Activated T-helper 1 cell treated with anti-CD3 and anti-CD28 coated beads, Interleukin-12 subunit alpha, Interleukin-12 subunit beta, Interleukin-2, Interleukin-4 antibody, amounts not matched to agents 30 ng/mL and 10 ng/mL and 1 ng/mL, durations not matched to agents 14 hours and 24 hours and 36 hours (primary cell): ENCODE measurements around the gene SLC5A2. TPM values are rescaled to one million over a fixed set of nuclear protein-coding genes. Genes with fewer than 3 reads are reported as not detected.
"Not testable (repeated sequence)": the region's sequence is repeated elsewhere in the genome, so short reads cannot be mapped to it uniquely, and the experiment has no call there.

ENCODE experiments used
- DNase-seq: peaks from one replicate; pipeline ENCODE4 v3.0.0; 2021; ENCODE audit warnings: low spot score
- H3K27ac Mint-ChIP-seq: one replicate; pipeline ENCODE4 v1.8.0; 2021; ENCODE audit warnings: mild to moderate bottlenecking, mixed read lengths
- H3K27me3 Mint-ChIP-seq: one replicate; pipeline ENCODE4 v1.8.0; 2022; ENCODE audit warnings: mild to moderate bottlenecking, moderate library complexity, mixed read lengths; ENCODE audit not compliant: insufficient read depth
- H3K36me3 Mint-ChIP-seq: one replicate; pipeline ENCODE4 v1.8.0; 2021; ENCODE audit warnings: low read depth, mixed read lengths
- H3K4me1 Mint-ChIP-seq: one replicate; pipeline ENCODE4 v1.8.0; 2021; ENCODE audit warnings: low read depth, mixed read lengths
- H3K4me3 Mint-ChIP-seq: one replicate; pipeline ENCODE4 v1.8.0; 2021; ENCODE audit warnings: mild to moderate bottlenecking, moderate library complexity, mixed read lengths
- H3K9me3 Mint-ChIP-seq: one replicate; pipeline ENCODE4 v1.8.0; 2021; ENCODE audit warnings: mixed read lengths
- intact Hi-C: fragments of 100-400 bp; cut with micrococcal nuclease; formaldehyde crosslinking; loops from one replicate; pipeline ENCODE4 v1.15.1; 2024
- total RNA-seq: library from RNA; stranded (reverse); gene quantifications from 2 replicates; pipeline ENCODE4 v1.2.3, GENCODE V29; 2022

The SLC5A2 gene
- total RNA-seq, 1 donor from 2014 or later: not detected

- intact Hi-C loops: loop anchor here (10.0 kb wide), 1 partner anchor 62 kb away; the partner anchor contains the start of gene TGFB1I1
- no peak for DNase-seq
- peaks cover 18% of the 10 kb centered on the region for H3K9me3 Mint-ChIP-seq
- H3K27me3 Mint-ChIP-seq: peaks cover 20% of the 10 kb centered on the region
- H3K4me3 Mint-ChIP-seq: no peak overlapping the region
- no peaks in the 10 kb centered on the region for H3K4me1 Mint-ChIP-seq
- no peak overlapping the region for H3K27ac Mint-ChIP-seq
- H3K36me3 Mint-ChIP-seq: no peaks in the 10 kb centered on the region
Observed at GRCh38 chr16:31536804-31537361, 54.0 kb downstream of the SLC5A2 start.

- Mint-ChIP-seq H3K4me1 (no peaks in the 10 kb centered on the region), H3K9me3 (peaks cover 23% of the 10 kb centered on the region), H3K27ac (no peak overlapping the region), H3K4me3 (no peak overlapping the region), H3K27me3 (peaks cover 20% of the 10 kb centered on the region), H3K36me3 (no peaks in the 10 kb centered on the region)
- DNase-seq: no peak
- intact Hi-C loops: loop anchor here (10.0 kb wide), 1 partner anchor 63 kb away; the partner anchor contains the start of gene TGFB1I1
Observed at GRCh38 chr16:31537362-31538242, 54.7 kb downstream of the SLC5A2 start.

GRCh38 chr16:31538243-31538598 lies 55.3 kb downstream of the SLC5A2 start:
- intact Hi-C loops: loop anchor here (10.0 kb wide), 1 partner anchor 63 kb away; the partner anchor contains the start of gene TGFB1I1
- not testable (repeated sequence) for DNase-seq, H3K27ac Mint-ChIP-seq

GRCh38 chr16:31539762-31540161 lies 56.8 kb downstream of the SLC5A2 start:
- H3K4me3 Mint-ChIP-seq, H3K36me3 Mint-ChIP-seq, DNase-seq, H3K4me1 Mint-ChIP-seq, H3K27ac Mint-ChIP-seq: not testable (repeated sequence)
- intact Hi-C loops: loop anchor here (10.0 kb wide), 1 partner anchor 65 kb away; the partner anchor contains the start of gene TGFB1I1
- Mint-ChIP-seq H3K9me3 (peaks cover 23% of the 10 kb centered on the region), H3K27me3 (peaks cover 23% of the 10 kb centered on the region)

More at GRCh38 chr16:31538243-31538598, 55.3 kb downstream of the SLC5A2 start:
- H3K9me3 Mint-ChIP-seq: peaks cover 23% of the 10 kb centered on the region
- not testable (repeated sequence) for H3K4me1 Mint-ChIP-seq, H3K36me3 Mint-ChIP-seq, H3K4me3 Mint-ChIP-seq
- H3K27me3 Mint-ChIP-seq: peaks cover 20% of the 10 kb centered on the region

Other genes starting within 250 kb of the SLC5A2 start
- 14.2 and 16.8 TPM in 2 replicates for gene ITGAM, start 223.1 kb upstream of the SLC5A2 start, total RNA-seq
- gene ITGAX, start 127.9 kb upstream of the SLC5A2 start, total RNA-seq: 63.8 and 65.0 TPM in 2 replicates
- gene ITGAD, start 89.8 kb upstream of the SLC5A2 start, total RNA-seq: not detected in 2 replicates
- not detected in 2 replicates for gene COX6A2, start 54.8 kb upstream of the SLC5A2 start, total RNA-seq
- 0.21 and 0.22 TPM in 2 replicates for gene ZNF843, start 40.3 kb upstream of the SLC5A2 start, total RNA-seq
- 11.2 and 12.7 TPM in 2 replicates for gene ARMC5, start 23.6 kb upstream of the SLC5A2 start, total RNA-seq
- 0.78 and 1.2 TPM in 2 replicates for gene TGFB1I1, start 11.0 kb upstream of the SLC5A2 start, total RNA-seq
- 36.3 and 42.2 TPM in 2 replicates for gene RUSF1, start 25.3 kb downstream of the SLC5A2 start, total RNA-seq
- not detected in 2 replicates for gene AHSP, start 44.8 kb downstream of the SLC5A2 start, total RNA-seq